Esophagus squamous epithelium (tissue), 4 donors: Measurements from ENCODE around the gene SORD.

ENCODE experiments used
- CTCF ChIP-seq, 6 experiments: fragments of 450-650 bp in 4 of 6; fragments of 200-600 bp in 2 of 6; sonication (generic) in 2 of 6; IDR thresholded peaks; one replicate each; pipeline ENCODE4 v1.5.1; 2016 to 2019; ENCODE audit warnings: antibody characterized with exemption in 6 of 6, mild to moderate bottlenecking in 4 of 6, moderate library complexity in 4 of 6
- POLR2A ChIP-seq, 4 donors: fragments of 450-650 bp; IDR thresholded peaks; one replicate each; pipeline ENCODE4 v1.6.1; 2017; ENCODE audit warnings: antibody characterized with exemption in 4 of 4, mild to moderate bottlenecking in 4 of 4, moderate library complexity in 3 of 4

- TF ChIP-seq CTCF (IDR thresholded peaks at IDR 0.05) (no peak), POLR2A (IDR thresholded peaks at IDR 0.05) (no peak)
Observed at GRCh38 chr15:45093013-45093412, 70.0 kb downstream of the SORD start.
